PFSK-1 (cell line): ENCODE measurements around the gene CDKN2AIP.

Experiments used
- FOXP2 ChIP-seq: optimal IDR thresholded peaks from 2 replicates; pipeline ENCODE3; 2011; ENCODE audit warnings: borderline replicate concordance, control low read depth, inconsistent platforms; ENCODE audit not compliant: insufficient read depth; ENCODE audit errors: extremely low read length, extremely low read depth
- POLR2AphosphoS5 ChIP-seq: IDR thresholded peaks from 2 replicates; pipeline ENCODE4 v1.6.1; 2012; ENCODE audit warnings: low read depth, mild to moderate bottlenecking, control low read depth, low read length, moderate library complexity
- TF ChIP-seq, protein P1 (sequence below), 2 experiments: IDR thresholded peaks; 2 replicates each; pipeline versions ENCODE4 v1.6.1 to v1.8.0; 2011 to 2012; ENCODE audit warnings: low read depth in 2 of 2, low read length in 2 of 2, control low read depth in 1 of 2, inconsistent platforms in 1 of 2, mild to moderate bottlenecking in 1 of 2, moderate library complexity in 1 of 2; ENCODE audit not compliant: insufficient read depth in 1 of 2

DNA sequence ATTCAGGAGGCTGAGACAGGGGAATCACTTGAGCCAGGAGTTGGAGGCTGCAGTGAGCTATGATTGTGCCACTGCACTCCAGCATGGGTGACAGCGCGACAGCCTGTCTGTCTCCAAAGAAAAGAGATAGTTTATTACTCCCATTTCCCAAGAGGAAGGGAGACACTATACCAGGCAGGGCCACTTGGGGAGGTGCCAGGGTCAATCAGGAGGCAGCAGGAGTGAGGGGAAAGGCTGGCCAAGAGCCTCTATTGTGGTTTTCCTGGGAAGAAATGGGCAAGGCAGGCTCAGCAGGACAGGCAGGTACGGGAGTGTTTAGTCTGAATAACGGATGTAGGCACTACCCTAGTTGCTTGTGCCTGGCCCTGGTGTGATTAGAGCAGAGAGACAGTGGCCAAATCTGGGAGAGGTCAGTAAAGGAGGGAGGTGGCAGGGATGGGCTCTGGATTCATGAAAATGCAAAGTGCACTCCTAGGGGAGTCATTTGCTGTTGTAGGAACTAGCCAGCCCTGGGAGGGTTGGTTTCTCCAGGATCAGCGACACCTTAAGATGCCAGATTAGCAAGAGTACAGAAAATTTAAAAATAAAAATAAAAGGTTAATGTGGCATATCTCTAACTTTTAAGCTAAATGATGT is 20.2 kb upstream of the CDKN2AIP start:
- no peak for TF ChIP-seq FOXP2
- TF ChIP-seq, protein P1, sequence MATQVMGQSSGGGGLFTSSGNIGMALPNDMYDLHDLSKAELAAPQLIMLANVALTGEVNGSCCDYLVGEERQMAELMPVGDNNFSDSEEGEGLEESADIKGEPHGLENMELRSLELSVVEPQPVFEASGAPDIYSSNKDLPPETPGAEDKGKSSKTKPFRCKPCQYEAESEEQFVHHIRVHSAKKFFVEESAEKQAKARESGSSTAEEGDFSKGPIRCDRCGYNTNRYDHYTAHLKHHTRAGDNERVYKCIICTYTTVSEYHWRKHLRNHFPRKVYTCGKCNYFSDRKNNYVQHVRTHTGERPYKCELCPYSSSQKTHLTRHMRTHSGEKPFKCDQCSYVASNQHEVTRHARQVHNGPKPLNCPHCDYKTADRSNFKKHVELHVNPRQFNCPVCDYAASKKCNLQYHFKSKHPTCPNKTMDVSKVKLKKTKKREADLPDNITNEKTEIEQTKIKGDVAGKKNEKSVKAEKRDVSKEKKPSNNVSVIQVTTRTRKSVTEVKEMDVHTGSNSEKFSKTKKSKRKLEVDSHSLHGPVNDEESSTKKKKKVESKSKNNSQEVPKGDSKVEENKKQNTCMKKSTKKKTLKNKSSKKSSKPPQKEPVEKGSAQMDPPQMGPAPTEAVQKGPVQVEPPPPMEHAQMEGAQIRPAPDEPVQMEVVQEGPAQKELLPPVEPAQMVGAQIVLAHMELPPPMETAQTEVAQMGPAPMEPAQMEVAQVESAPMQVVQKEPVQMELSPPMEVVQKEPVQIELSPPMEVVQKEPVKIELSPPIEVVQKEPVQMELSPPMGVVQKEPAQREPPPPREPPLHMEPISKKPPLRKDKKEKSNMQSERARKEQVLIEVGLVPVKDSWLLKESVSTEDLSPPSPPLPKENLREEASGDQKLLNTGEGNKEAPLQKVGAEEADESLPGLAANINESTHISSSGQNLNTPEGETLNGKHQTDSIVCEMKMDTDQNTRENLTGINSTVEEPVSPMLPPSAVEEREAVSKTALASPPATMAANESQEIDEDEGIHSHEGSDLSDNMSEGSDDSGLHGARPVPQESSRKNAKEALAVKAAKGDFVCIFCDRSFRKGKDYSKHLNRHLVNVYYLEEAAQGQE (IDR thresholded peaks at IDR 0.05; ENCODE audit: insufficient read depth in 1 of 2, low read depth in 2 of 2, low read length in 2 of 2), result no peak
- TF ChIP-seq POLR2AphosphoS5, result no peak
